Retina (tissue), 1 donor: ENCODE results near the gene ERBB4.

Source experiments
- DNase-seq: peaks from one replicate; pipeline ENCODE4 v3.0.0-alpha.2; 2016

ERBB4 gene

DNA sequence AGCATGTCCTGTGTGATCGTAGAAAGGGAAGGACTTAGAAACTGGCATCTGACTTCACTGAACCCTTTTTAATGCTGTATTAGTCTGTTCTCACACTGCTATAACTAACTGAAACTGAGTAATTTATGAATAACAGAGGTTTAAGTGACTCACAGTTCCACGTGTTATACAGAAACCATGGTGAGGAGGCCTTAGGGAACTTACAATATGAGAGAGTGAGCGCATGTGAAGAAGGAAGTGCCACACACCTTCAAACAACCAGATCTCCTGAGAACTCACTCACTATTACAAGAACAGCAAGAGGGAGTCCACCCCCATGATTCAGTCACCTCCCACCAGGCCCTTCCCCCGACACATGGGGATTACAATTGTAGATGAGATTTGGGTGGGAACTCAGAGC lies 1170.9 kb downstream of the ERBB4 start:
- DNase-seq: no peak

DNA sequence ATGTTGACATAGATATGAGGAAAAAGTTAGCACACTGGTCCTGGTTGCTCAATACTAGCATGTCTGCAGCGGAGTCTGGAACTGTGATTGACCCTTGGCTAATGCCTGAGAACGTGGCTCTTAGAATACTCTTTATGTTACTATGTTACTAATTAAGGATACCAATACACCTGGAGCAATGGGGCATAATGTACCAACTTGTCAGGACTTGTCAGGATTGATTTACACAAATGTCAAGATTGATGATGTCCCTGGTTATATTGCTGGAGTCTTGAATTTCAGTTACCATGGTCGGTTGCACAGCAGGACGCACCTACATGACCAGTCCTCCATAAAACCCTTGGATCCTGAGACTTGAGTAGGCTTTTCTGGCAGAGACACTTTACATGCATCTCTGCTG lies 1171.3 kb downstream of the ERBB4 start:
- DNase-seq: no peak

DNA sequence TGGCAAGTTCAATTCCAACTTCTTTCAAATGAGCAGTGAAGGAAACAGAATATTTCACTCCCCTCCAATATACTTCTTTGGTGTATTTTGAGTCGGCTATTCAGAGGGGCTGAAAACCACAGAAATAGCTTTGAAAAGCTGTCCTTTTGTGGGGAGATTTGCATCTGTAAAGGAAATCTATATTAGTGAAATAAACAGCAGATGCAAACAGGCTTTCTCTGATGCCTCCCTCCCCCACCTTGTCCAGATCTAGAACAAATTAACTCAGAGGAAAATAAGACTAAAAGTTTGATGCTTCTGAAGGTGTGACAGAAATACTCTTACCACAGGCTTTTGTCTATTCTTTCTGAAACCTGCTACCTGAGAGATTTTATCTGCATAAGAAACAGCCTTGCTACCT lies 1173.7 kb downstream of the ERBB4 start:
- DNase-seq: no peak

DNA sequence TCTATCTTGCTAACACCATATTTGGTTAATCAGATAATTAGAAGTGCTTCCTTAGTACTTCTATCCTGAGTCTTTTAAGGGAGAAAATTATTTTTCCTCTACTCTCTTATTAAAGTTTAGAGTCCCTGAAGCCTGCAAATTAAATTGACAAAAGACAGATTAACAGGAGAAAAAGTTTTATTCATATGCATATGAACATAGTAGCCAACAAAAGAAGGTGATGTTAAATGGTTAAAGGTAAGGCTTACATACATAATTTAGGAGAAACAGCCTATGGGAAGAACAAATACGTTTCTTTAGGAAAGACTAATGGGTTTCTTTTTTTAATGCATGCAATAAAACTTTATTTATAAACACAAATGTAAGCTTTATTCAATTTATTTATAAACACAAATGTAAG lies 1177.2 kb downstream of the ERBB4 start:
- DNase-seq: no peak

DNA sequence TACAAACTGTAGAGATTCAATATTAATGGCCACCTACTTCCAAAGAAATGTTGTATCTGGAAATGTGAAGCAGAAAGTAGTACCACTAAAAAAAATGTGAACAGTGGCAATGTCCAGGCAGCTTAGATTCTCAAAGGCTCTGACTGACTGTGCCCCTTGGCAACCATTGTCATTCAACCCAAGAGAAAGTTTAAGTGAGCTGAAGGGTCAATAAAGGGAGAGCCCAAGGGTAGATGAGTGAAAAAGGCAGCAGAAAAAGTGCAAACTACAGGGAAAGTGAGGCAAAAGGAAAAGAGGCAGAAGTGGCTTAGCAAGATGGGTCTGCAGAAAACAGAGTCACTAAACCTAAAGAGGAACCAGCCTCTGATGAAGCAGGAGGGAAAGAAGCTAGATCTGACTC lies 1179.3 kb downstream of the ERBB4 start:
- no peak for DNase-seq

DNA sequence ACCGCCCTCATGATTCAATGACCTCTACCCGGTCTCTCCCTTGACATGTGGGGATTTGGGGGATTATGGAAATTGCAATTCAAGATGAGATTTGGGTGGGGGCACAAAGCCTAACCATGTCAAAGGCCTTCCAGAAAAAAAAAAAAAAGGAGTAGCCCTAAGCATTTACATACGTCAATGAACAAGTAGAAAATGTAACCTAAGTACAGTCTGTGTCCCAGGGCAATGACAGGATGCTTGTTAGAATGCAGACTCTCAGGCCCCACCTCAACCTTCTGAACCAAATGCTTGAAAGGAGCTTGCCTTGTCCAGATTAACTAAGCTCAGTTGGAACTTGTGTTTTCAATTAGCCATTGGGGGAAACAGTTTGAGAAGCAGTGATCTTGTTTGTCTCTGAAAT lies 1180.1 kb downstream of the ERBB4 start:
- no peak for DNase-seq

DNA sequence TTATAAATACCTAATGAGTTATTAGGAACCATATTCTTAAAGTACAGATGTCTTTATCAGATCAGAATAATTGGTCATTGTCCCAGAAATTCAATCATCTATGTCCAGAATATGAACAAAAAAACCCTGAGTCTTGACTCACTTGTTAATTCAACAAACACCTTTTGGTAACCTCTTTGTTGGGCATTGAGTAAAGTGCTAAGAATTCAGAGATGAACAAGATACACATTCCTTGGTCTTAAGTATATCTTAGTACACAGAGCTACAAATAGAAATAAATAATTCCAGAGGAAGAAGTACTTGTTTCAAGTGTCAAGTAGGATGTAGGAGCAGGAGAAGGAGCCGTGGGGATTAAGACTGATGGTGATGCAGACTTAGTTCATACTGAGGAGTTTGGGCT lies 1184.1 kb downstream of the ERBB4 start:
- no peak for DNase-seq

DNA sequence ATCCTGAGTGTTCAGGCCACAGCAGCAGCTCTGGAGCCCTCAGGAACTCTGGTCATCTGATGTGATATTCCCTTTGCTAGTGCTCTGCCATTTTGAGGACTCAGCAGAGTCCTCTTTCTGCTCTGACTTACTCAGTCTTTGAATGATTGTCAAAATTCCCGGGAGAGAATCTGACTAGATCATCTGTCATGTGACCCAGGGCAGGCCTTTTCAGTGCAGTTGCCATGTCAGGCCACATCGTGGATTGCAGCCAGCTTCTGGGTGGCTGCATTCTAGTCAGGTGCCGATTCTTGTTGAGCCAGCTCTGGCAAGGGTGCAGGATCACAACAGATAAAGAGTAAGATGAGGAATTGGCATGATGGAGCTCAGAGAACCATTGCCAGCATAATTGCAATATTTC lies 1186.6 kb downstream of the ERBB4 start:
- DNase-seq: no peak

DNA sequence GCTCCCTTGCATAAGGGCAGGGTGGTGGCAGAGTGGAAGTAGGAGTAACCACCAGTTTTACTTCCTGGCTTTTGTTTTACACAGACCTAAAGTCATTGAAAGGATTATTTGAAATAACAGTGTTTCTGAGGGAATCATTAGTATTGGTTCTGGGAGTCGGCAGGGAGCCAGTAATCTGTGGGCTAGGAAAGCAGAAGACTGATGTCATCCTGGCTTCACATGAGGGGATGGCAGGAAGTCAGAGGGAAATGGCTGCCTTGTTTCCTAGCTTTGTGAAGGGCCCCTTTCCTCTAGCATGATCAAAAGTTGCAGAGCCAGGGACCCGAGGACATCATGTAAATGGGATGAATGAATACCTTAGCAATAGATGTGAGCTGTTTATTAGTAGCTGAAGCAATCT lies 1189.6 kb downstream of the ERBB4 start:
- no peak for DNase-seq

DNA sequence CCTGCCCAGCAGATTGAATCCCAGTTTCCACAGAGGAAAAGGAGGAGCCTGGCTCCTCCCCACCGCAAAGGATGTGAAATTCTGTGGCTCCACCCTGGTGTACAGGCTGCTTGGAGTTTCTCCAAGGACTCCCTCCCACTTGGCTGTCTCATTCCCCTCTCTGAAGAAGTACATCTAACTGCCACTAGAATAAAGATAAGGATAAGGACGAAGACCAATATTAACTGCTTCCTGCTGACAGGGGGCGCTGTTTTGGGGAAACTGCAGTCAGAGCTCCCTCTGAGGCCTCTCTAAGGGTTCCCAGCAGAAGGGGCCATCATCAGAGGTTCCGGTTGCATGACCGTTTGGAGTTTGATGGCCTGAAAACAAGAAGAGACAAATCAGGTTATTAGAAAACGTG lies 1191.3 kb downstream of the ERBB4 start:
- no peak for DNase-seq

DNA sequence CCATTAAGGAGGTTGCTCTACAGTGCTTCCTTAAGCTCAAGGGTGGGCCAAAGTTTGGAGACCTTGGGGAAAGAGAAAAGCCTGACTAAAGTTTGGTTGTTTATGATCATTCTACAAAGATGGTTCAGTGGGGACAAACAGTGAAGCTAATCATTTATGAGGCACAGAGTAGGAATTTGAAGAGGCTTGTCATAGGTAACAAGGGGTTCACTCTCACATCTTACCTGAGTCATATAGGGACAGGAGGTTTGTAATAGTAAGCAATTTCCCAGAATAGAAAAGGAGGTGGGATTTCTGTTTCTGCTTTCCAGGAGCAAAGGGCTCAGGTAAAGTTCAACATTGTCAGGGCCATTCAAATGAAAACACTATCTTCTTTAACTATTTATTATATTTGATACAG lies 1194.3 kb downstream of the ERBB4 start:
- DNase-seq: no peak

DNA sequence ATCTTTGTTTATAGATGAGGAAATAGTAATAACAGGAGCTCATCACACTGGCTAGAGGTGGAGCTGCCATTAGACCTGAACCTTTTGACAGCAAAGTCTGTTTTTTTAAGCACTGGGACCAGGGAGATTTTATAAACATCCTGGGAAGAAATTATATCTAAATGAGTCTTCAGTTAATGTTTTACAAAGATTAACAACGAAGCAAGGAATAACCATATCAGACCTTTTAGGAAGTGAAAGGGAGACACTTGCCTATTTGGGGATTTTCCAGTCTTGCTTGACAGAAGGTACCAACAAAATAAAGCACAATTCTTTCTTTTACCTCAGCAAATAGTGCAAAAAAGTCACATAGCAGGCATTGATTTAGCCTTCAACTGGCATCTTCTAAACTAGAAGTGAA lies 1205.2 kb downstream of the ERBB4 start:
- DNase-seq: no peak

DNA sequence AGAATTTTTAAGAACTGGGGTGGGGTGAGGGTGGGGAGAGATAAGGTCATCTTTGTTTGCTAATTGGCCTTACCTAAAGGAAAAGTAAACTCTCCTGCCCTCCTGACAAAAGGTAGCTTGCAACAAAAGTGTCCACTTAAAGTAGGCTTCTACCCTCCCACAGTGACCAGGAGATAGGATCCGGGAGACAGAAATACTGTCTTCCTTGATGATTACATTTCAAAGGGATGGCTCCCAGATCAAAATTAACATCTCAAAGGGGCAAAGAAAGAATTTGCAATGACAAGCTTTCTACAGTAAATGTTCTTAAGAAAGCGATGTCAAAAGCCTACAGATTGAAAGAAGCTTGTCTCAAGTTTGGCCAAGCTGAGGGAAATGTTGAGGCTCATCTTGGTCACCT lies 1206.9 kb downstream of the ERBB4 start:
- DNase-seq: no peak

DNA sequence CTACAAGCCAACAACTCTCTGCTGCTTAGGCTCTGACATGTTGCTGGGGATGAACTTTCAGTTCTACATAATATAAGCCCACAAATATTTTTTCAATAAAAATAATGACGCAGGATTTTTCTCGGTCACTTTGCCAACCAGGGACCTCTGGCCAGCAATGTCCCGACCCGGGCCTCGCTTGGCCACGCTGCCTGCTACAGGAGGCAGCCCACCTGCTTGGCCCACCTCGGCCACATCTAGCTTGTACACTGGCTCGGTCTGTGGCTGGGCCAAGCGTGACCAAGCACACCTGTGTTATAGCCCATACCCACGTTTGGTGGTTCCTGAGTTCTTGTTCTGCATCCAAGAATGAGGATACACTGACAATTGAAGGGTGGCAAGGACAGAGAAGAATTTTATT lies 1208.7 kb downstream of the ERBB4 start:
- DNase-seq: no peak

DNA sequence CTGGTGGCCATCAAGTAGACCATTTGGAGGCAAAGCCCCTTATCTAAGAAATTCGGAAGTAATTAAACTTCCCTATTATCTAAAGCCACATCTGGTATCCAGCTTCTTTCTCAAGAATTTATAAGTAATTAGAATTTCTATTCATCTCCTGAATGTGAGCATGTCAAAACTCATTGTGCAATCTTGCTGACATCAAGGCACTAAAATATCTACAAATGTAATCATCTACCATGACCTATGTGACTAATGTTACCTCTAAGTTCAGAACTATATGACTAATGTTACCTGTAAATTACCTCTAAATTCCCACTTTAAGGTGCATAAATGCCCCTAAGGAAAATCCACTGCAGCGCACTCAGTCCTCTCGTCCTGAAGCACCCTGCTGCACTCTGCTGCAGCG lies 1209.2 kb downstream of the ERBB4 start:
- DNase-seq: no peak

DNA sequence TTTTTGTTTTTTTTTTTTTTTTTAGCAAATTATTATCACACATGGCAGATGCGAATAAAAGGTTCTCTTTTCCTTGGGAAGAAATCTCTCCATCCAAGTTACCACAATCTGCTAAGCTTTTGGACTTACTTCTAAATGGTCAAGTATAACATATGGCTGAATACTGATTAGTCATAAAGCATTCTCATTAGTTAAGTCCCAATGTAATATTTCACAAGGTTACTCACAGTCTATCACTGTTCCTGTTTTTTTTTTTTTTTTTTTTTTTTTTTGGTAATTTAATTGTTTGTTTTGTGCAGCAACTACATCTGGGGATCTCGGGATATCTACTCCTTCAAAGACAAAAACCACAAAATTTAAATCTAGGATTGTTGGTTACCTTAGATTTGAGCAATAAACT lies 1210.5 kb downstream of the ERBB4 start:
- no peak for DNase-seq
